Calu3 (cell line): Measurements from ENCODE around the gene SP5. TPM values are rescaled to one million over a fixed set of nuclear protein-coding genes. Genes with fewer than 3 reads are reported as not detected.

Source experiments
- BruUV-seq: library from RNA; stranded (reverse); fragments of 400-500 nt; replicated peaks from 2 replicates; lab custom pipeline; 2021; lab: Mats Ljungman, UMichigan
- CTCF ChIA-PET: fragments of 300-600 bp; sonication (Branson Sonifier 250); formaldehyde crosslinking; loops from one replicate; lab custom pipeline; 2022; ENCODE audit warnings: antibody characterized with exemption; lab: Charles Lee
- DNase-seq: peaks from one replicate; pipeline ENCODE4 v3.0.0; 2022
- H3K27ac Mint-ChIP-seq: one replicate; pipeline ENCODE4 v1.8.0; 2022; ENCODE audit warnings: mixed read lengths; ENCODE audit not compliant: unreplicated experiment
- H3K27me3 Mint-ChIP-seq: one replicate; pipeline ENCODE4 v1.8.0; 2022; ENCODE audit warnings: mixed read lengths; ENCODE audit not compliant: unreplicated experiment
- H3K36me3 Mint-ChIP-seq: one replicate; pipeline ENCODE4 v1.8.0; 2022; ENCODE audit warnings: mild to moderate bottlenecking, moderate library complexity, mixed read lengths; ENCODE audit not compliant: insufficient read depth, unreplicated experiment
- H3K4me1 Mint-ChIP-seq: one replicate; pipeline ENCODE4 v1.8.0; 2022; ENCODE audit warnings: mild to moderate bottlenecking, low read depth, mixed read lengths; ENCODE audit not compliant: unreplicated experiment
- H3K4me3 Mint-ChIP-seq: one replicate; pipeline ENCODE4 v1.8.0; 2022; ENCODE audit warnings: mild to moderate bottlenecking, low read depth, moderate library complexity, mixed read lengths; ENCODE audit not compliant: unreplicated experiment
- H3K9me3 Mint-ChIP-seq: one replicate; pipeline ENCODE4 v1.8.0; 2022; ENCODE audit warnings: low read depth, mixed read lengths; ENCODE audit not compliant: unreplicated experiment
- intact Hi-C: fragments of 100-400 bp; cut with micrococcal nuclease; formaldehyde crosslinking; loops from one replicate; pipeline ENCODE4 v1.10.0; 2022; ENCODE audit not compliant: unreplicated experiment
- total RNA-seq: library from RNA; stranded (reverse); gene quantifications from 2 replicates; pipeline ENCODE4 v1.2.3, GENCODE V29; 2022
- TF ChIP-seq, protein P1 (sequence below): fragments of 200-600 bp; IDR thresholded peaks from one replicate; pipeline ENCODE4 v1.8.0; 2022; ENCODE audit warnings: antibody characterized with exemption; ENCODE audit not compliant: unreplicated experiment

Gene SP5
- total RNA-seq, 1 experiment from 2014 or later, result 0.73 TPM

GRCh38 chr2:170703776-170704476, 11.2 kb upstream of the SP5 start:
- Mint-ChIP-seq H3K4me3 (no peak overlapping the region), H3K9me3 (peaks cover 4% of the 10 kb centered on the region), H3K4me1 (no peaks in the 10 kb centered on the region), H3K36me3 (no peaks in the 10 kb centered on the region), H3K27me3 (peaks cover 42% of the 10 kb centered on the region), H3K27ac (no peak overlapping the region)
- TF ChIP-seq, protein P1, sequence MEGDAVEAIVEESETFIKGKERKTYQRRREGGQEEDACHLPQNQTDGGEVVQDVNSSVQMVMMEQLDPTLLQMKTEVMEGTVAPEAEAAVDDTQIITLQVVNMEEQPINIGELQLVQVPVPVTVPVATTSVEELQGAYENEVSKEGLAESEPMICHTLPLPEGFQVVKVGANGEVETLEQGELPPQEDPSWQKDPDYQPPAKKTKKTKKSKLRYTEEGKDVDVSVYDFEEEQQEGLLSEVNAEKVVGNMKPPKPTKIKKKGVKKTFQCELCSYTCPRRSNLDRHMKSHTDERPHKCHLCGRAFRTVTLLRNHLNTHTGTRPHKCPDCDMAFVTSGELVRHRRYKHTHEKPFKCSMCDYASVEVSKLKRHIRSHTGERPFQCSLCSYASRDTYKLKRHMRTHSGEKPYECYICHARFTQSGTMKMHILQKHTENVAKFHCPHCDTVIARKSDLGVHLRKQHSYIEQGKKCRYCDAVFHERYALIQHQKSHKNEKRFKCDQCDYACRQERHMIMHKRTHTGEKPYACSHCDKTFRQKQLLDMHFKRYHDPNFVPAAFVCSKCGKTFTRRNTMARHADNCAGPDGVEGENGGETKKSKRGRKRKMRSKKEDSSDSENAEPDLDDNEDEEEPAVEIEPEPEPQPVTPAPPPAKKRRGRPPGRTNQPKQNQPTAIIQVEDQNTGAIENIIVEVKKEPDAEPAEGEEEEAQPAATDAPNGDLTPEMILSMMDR, result no peak
- DNase-seq, result no peak
- intact Hi-C loops, result no loop called here
- BruUV-seq, result no TSS peak
- CTCF ChIA-PET, result interaction anchor here (0.6 kb wide), 1 partner anchor 325 kb away, joined by 4 read pairs; no protein-coding TSS in a partner anchor

GRCh38 chr2:170707821-170708795, 7.0 kb upstream of the SP5 start:
- H3K27me3 Mint-ChIP-seq, result peaks cover 54% of the 10 kb centered on the region
- H3K27ac Mint-ChIP-seq, result no peak overlapping the region
- TF ChIP-seq, protein P1, result no peak
- DNase-seq, result no peak
- no peak overlapping the region for H3K4me3 Mint-ChIP-seq
- CTCF ChIA-PET, result no interaction called here
- peaks cover 9% of the 10 kb centered on the region for H3K4me1 Mint-ChIP-seq
- H3K9me3 Mint-ChIP-seq, result peaks cover 1% of the 10 kb centered on the region
- no peaks in the 10 kb centered on the region for H3K36me3 Mint-ChIP-seq
- intact Hi-C loops, result no loop called here
- no TSS peak for BruUV-seq

DNA sequence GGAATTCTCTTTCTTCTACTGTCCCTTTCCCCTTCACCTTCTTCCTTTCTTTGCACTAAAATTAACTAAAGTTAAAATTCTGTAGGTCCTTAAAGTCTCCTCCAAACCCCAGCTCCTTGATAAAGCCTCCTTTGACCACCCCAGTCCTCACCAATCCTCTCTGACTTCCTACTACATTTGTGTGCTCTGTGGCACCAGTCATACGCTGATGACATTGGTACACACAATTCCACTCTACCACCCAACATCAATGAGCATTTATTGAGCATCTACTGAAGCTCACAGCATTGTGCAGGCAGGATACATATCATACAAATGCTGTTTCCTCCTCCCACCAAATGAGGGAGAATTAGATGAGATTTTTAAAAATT, 4.5 kb upstream of the SP5 start:
- CTCF ChIA-PET, result no interaction called here
- peaks cover 48% of the 10 kb centered on the region for H3K27me3 Mint-ChIP-seq
- peaks cover 23% of the 10 kb centered on the region for H3K36me3 Mint-ChIP-seq
- H3K4me3 Mint-ChIP-seq, result no peak overlapping the region
- TF ChIP-seq, protein P1, result no peak
- no peak overlapping the region for H3K27ac Mint-ChIP-seq
- intact Hi-C loops, result loop anchor here (10.0 kb wide), 1 partner anchor 104 kb away; the partner anchor contains the start of gene GAD1
- no peaks in the 10 kb centered on the region for H3K9me3 Mint-ChIP-seq
- peaks cover 9% of the 10 kb centered on the region for H3K4me1 Mint-ChIP-seq
- no TSS peak for BruUV-seq
- no peak for DNase-seq

DNA sequence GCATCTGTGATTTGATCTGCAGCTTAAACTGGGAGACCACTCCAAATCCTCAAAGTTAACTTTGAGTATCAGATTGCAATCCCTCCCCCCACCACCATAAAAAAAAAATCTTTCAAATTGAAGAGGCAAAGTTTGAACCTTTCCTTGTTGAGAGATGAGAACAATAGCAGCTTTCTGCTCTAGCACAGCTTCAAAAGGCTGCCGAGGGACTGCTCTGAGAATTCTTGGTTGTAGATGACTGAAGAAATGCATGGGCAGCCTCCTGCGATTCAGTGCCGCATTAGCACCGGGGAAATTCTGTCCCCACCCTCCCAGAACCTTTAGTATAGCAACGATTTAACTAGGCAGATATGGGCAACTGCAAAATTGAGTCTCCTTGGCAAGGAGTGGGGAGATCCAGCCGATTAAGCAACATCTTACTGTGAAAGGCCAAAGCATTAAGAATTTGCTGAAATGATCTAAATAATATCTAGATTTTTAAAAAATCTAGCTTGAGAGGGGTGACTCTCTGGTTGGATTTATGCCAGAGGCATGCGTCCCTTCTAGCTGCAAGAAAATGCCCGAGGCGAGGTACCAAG, 3.9 kb upstream of the SP5 start:
- no peak overlapping the region for H3K27ac Mint-ChIP-seq
- no peak for DNase-seq
- peak overlapping the region; percentile 65 for H3K4me3 Mint-ChIP-seq
- H3K4me1 Mint-ChIP-seq, result peaks cover 9% of the 10 kb centered on the region
- CTCF ChIA-PET, result interaction anchor here (0.9 to 1.1 kb wide), 3 partner anchors 59 to 302 kb away, joined by 3 read pairs; partner anchors contain the start of gene ERICH2
- BruUV-seq, result no TSS peak
- peaks cover 48% of the 10 kb centered on the region for H3K27me3 Mint-ChIP-seq
- no peaks in the 10 kb centered on the region for H3K9me3 Mint-ChIP-seq
- intact Hi-C loops, result loop anchor here (10.0 kb wide), 1 partner anchor 104 kb away; the partner anchor contains the start of gene GAD1
- H3K36me3 Mint-ChIP-seq, result peaks cover 25% of the 10 kb centered on the region
- TF ChIP-seq, protein P1, result no peak
